HCT116 (cell line): Measurements from ENCODE around the gene EIF6. TPM values are rescaled to one million over a fixed set of nuclear protein-coding genes. Genes with fewer than 3 reads are reported as not detected.

Experiments used
- ATAC-seq: fragments of 200-7000 bp; cut with Tn5 transposase; 2 replicates; pipeline ENCODE4 v1.9.1; 2020; ENCODE audit warnings: mild to moderate bottlenecking, moderate library complexity
- BruUV-seq: library from RNA; stranded (reverse); fragments of 400-500 nt; replicated peaks from 2 replicates; lab custom pipeline; 2021; lab: Mats Ljungman, UMichigan
- CTCF ChIA-PET: fragments of 300-600 bp; sonication (Branson Sonifier 250); formaldehyde crosslinking; loops from one replicate; lab custom pipeline; 2021; ENCODE audit warnings: antibody characterized with exemption; lab: Charles Lee
- POLR2A ChIA-PET: fragments of 300-600, 350-600 bp; sonication (Branson Sonifier 250); formaldehyde crosslinking; loops from one replicate; lab custom pipeline; 2021; ENCODE audit warnings: antibody characterized with exemption; lab: Charles Lee
- RAD21 ChIA-PET, 2 experiments: fragments of 300-600 bp; sonication (Branson Sonifier 250); formaldehyde crosslinking; loops; one replicate each; lab custom pipeline; 2023; ENCODE audit warnings: low total read pairs in 2 of 2; ENCODE audit not compliant: uncharacterized antibody in 2 of 2, unreplicated experiment in 2 of 2, low non-redundant PET in 1 of 2; lab: Charles Lee
- DNase-seq: peaks from one replicate; pipeline ENCODE4 v3.0.0-alpha.2; 2010; ENCODE audit warnings: low read depth, low spot score
- H2AFZ ChIP-seq: fragments of 200-600 bp; shearing (Covaris generic), sonication (generic); 2 replicates; pipeline ENCODE4 v1.6.1; 2017; ENCODE audit warnings: low read depth, mixed run types, mixed read lengths, antibody characterized with exemption, low read length; ENCODE audit not compliant: poor library complexity, severe bottlenecking
- H3K27ac ChIP-seq: 2 replicates; pipeline ENCODE4 v1.5.1; 2012; ENCODE audit warnings: low read depth, low read length
- H3K27me3 ChIP-seq: fragments of 200-600 bp; sonication (generic); 2 replicates; pipeline ENCODE4 v1.6.1; 2016; ENCODE audit warnings: mixed run types, low read length, mixed read lengths; ENCODE audit not compliant: insufficient read depth
- H3K36me3 ChIP-seq, 2 experiments: fragments of 200-500 bp in 1 of 2; fragments of 200-600 bp in 1 of 2; sonication (Bioruptor generic) in 1 of 2; sonication (generic) in 1 of 2; 2 replicates each; pipeline versions ENCODE4 v1.5.1 to v1.6.1; 2014 to 2016; ENCODE audit warnings: low read length in 2 of 2, inconsistent platforms in 1 of 2, mixed read lengths in 1 of 2, mixed run types in 1 of 2; ENCODE audit not compliant: insufficient read depth in 2 of 2, control insufficient read depth in 1 of 2
- H3K4me1 ChIP-seq, 2 experiments: fragments of 200-600 bp in 1 of 2; sonication (generic) in 1 of 2; 2 replicates each; pipeline versions ENCODE4 v1.5.1 to v1.6.1; 2012 to 2017; ENCODE audit warnings: low read length in 2 of 2, inconsistent platforms in 1 of 2, mild to moderate bottlenecking in 1 of 2, mixed read lengths in 1 of 2, mixed run types in 1 of 2, moderate library complexity in 1 of 2; ENCODE audit not compliant: insufficient read depth in 2 of 2, control insufficient read depth in 1 of 2
- H3K4me2 ChIP-seq: fragments of 200-600 bp; sonication (generic); 2 replicates; pipeline ENCODE4 v1.6.1; 2017; ENCODE audit warnings: mixed run types, low read length, mixed read lengths
- H3K4me3 ChIP-seq, 2 experiments: fragments of 200-600 bp in 1 of 2; sonication (generic) in 1 of 2; replicated peaks in 1 of 2; 2 replicates each; pipeline ENCODE4 v1.5.1; 2011 to 2016; ENCODE audit warnings: low read length in 2 of 2, control low read depth in 1 of 2, low read depth in 1 of 2, mild to moderate bottlenecking in 1 of 2, mixed read lengths in 1 of 2, mixed run types in 1 of 2
- H3K79me2 ChIP-seq: fragments of 200-600 bp; sonication (generic); 2 replicates; pipeline ENCODE4 v1.6.1; 2017; ENCODE audit warnings: mild to moderate bottlenecking, mixed run types, low read length, moderate library complexity, mixed read lengths; ENCODE audit not compliant: insufficient read depth
- H3K9ac ChIP-seq: fragments of 200-600 bp; sonication (generic); 2 replicates; pipeline ENCODE4 v1.6.1; 2016; ENCODE audit warnings: low read length, mixed read lengths
- H3K9me2 ChIP-seq: fragments of 200-600 bp; sonication (generic), shearing (Covaris generic); 2 replicates; pipeline ENCODE4 v1.6.1; 2017; ENCODE audit warnings: mixed run types, mild to moderate bottlenecking, moderate library complexity; ENCODE audit not compliant: insufficient read depth
- H3K9me3 ChIP-seq, 2 experiments: fragments of 200-500 bp in 1 of 2; fragments of 200-600 bp in 1 of 2; sonication (Bioruptor generic) in 1 of 2; sonication (generic) in 1 of 2; 2 replicates each; pipeline ENCODE4 v1.6.1; 2014 to 2017; ENCODE audit warnings: low read length in 2 of 2, mixed read lengths in 2 of 2, inconsistent platforms in 1 of 2, low read depth in 1 of 2, mild to moderate bottlenecking in 1 of 2, mixed run types in 1 of 2, moderate library complexity in 1 of 2; ENCODE audit not compliant: control insufficient read depth in 1 of 2, insufficient read depth in 1 of 2
- H4K20me1 ChIP-seq: fragments of 200-600 bp; sonication (generic), shearing (Covaris generic); 2 replicates; pipeline ENCODE4 v1.6.1; 2017; ENCODE audit warnings: mixed run types, mild to moderate bottlenecking, moderate library complexity; ENCODE audit not compliant: insufficient read depth
- CEBPB ChIP-seq: IDR thresholded peaks from 2 replicates; pipeline ENCODE4 v1.6.1; 2012; ENCODE audit warnings: low read depth
- EGR1 ChIP-seq: IDR thresholded peaks from 2 replicates; pipeline ENCODE4 v1.6.1; 2012; ENCODE audit warnings: low read depth
- ELF1 ChIP-seq: IDR thresholded peaks from 2 replicates; pipeline ENCODE4 v1.6.1; 2012; ENCODE audit warnings: low read depth, borderline replicate concordance
- EZH2 ChIP-seq: fragments of 200-600 bp; sonication (generic); IDR thresholded peaks from 2 replicates; pipeline ENCODE4 v1.6.1; 2017; ENCODE audit warnings: antibody characterized with exemption, mixed run types
- EZH2phosphoT487 ChIP-seq: fragments of 200-600 bp; IDR thresholded peaks from 2 replicates; pipeline ENCODE4 v1.6.1; 2018; ENCODE audit warnings: antibody characterized with exemption, borderline replicate concordance
- JUND ChIP-seq: IDR thresholded peaks from 2 replicates; pipeline ENCODE4 v1.6.1; 2012
- MAX ChIP-seq: IDR thresholded peaks from 2 replicates; pipeline ENCODE4 v1.6.1; 2012
- POLR2A ChIP-seq: IDR thresholded peaks from 2 replicates; pipeline ENCODE4 v1.7.0; 2011; ENCODE audit warnings: borderline replicate concordance; ENCODE audit not compliant: insufficient read depth, insufficient read length; ENCODE audit errors: extremely low read depth
- POLR2AphosphoS5 ChIP-seq: IDR thresholded peaks from 2 replicates; pipeline ENCODE4 v1.6.1; 2011; ENCODE audit warnings: mild to moderate bottlenecking, low read depth, low read length, moderate library complexity
- RAD21 ChIP-seq: IDR thresholded peaks from 2 replicates; pipeline ENCODE4 v1.6.1; 2012; ENCODE audit warnings: low read depth, mild to moderate bottlenecking
- SIN3A ChIP-seq: IDR thresholded peaks from 2 replicates; pipeline ENCODE4 v1.6.1; 2012; ENCODE audit warnings: low read depth
- SP1 ChIP-seq: IDR thresholded peaks from 2 replicates; pipeline ENCODE4 v1.6.1; 2012; ENCODE audit warnings: low read depth
- YY1 ChIP-seq: IDR thresholded peaks from 2 replicates; pipeline ENCODE4 v1.6.1; 2011; ENCODE audit warnings: low read length, low read depth, moderate library complexity, mild to moderate bottlenecking; ENCODE audit not compliant: insufficient replicate concordance; ENCODE audit errors: extremely low read depth
- ZNF274 ChIP-seq: fragments of 200-500 bp; sonication (Bioruptor generic); IDR thresholded peaks from 2 replicates; pipeline ENCODE4 v1.6.1; 2014; ENCODE audit warnings: mild to moderate bottlenecking, low read depth, low read length, inconsistent platforms
- intact Hi-C: fragments of 100-400 bp; cut with micrococcal nuclease; formaldehyde crosslinking; loops from 2 replicates; pipeline ENCODE4 v1.10.0; 2022
- total RNA-seq: library from RNA; stranded (reverse); gene quantifications from one replicate; pipeline ENCODE4 v1.2.1, GENCODE V29; 2021; ENCODE audit not compliant: unreplicated experiment
- TF ChIP-seq, protein P1 (sequence below): IDR thresholded peaks from 2 replicates; pipeline ENCODE4 v1.6.1; 2012; ENCODE audit warnings: low read depth
- TF ChIP-seq, protein P2 (sequence below): IDR thresholded peaks from 2 replicates; pipeline ENCODE4 v1.6.1; 2012
- TF ChIP-seq, protein P3 (sequence below), 3 experiments: fragments of 200-600 bp in 1 of 3; sonication (generic) in 1 of 3; IDR thresholded peaks in 2 of 3; conservative IDR thresholded peaks in 1 of 3; 2 replicates each; pipeline ENCODE4 v1.5.1; 2012 to 2017; ENCODE audit warnings: low read depth in 2 of 3, low read length in 2 of 3, antibody characterized with exemption in 1 of 3, borderline replicate concordance in 1 of 3, control low read depth in 1 of 3, mild to moderate bottlenecking in 1 of 3, mixed read lengths in 1 of 3, mixed run types in 1 of 3, moderate library complexity in 1 of 3; ENCODE audit not compliant: insufficient read depth in 1 of 3

EIF6 gene
- total RNA-seq, 1 experiment from 2014 or later, result 209 TPM

GRCh38 chr20:35290887-35291417 is 6.4 kb upstream of the EIF6 start:
- CTCF ChIA-PET, result interaction anchor here (5.2 kb wide), 1 partner anchor 14 kb away, joined by 27 read pairs; no protein-coding TSS in a partner anchor
- BruUV-seq, result no TSS peak

More at GRCh38 chr20:35290887-35291417, 6.4 kb upstream of the EIF6 start:
- ChIA-PET RAD21 (no interaction called here), POLR2A (no interaction called here)
- Histone ChIP-seq H3K9me3 (no peaks in the 10 kb centered on the region), H3K4me1 (peaks cover 0 to 2% of the 10 kb centered on the region in 2 experiments; a peak in 1 of 4 replicates), H3K79me2 (no peaks in the 10 kb centered on the region), H3K4me3 (no peak overlapping the region), H3K27me3 (no peaks in the 10 kb centered on the region), H4K20me1 (no peaks in the 10 kb centered on the region), H3K36me3 (no peaks in the 10 kb centered on the region), H3K4me2 (no peak overlapping the region), H3K9me2 (no peaks in the 10 kb centered on the region), H3K9ac (no peak overlapping the region), H3K27ac (no peak overlapping the region), H2AFZ (no peak overlapping the region)
- intact Hi-C loops, result no loop called here
- TF ChIP-seq, protein P1, sequence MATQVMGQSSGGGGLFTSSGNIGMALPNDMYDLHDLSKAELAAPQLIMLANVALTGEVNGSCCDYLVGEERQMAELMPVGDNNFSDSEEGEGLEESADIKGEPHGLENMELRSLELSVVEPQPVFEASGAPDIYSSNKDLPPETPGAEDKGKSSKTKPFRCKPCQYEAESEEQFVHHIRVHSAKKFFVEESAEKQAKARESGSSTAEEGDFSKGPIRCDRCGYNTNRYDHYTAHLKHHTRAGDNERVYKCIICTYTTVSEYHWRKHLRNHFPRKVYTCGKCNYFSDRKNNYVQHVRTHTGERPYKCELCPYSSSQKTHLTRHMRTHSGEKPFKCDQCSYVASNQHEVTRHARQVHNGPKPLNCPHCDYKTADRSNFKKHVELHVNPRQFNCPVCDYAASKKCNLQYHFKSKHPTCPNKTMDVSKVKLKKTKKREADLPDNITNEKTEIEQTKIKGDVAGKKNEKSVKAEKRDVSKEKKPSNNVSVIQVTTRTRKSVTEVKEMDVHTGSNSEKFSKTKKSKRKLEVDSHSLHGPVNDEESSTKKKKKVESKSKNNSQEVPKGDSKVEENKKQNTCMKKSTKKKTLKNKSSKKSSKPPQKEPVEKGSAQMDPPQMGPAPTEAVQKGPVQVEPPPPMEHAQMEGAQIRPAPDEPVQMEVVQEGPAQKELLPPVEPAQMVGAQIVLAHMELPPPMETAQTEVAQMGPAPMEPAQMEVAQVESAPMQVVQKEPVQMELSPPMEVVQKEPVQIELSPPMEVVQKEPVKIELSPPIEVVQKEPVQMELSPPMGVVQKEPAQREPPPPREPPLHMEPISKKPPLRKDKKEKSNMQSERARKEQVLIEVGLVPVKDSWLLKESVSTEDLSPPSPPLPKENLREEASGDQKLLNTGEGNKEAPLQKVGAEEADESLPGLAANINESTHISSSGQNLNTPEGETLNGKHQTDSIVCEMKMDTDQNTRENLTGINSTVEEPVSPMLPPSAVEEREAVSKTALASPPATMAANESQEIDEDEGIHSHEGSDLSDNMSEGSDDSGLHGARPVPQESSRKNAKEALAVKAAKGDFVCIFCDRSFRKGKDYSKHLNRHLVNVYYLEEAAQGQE, result no peak
- TF ChIP-seq POLR2A (no peak), SP1 (no peak), CEBPB (no peak), MAX (no peak), JUND (no peak), ELF1 (no peak), YY1 (no peak), EZH2 (no peak), EGR1 (no peak), SIN3A (no peak), ZNF274 (no peak), EZH2phosphoT487 (no peak), RAD21 (no peak), POLR2AphosphoS5 (no peak)
- TF ChIP-seq, protein P2, sequence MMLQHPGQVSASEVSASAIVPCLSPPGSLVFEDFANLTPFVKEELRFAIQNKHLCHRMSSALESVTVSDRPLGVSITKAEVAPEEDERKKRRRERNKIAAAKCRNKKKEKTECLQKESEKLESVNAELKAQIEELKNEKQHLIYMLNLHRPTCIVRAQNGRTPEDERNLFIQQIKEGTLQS, result no peak
- TF ChIP-seq, protein P3, sequence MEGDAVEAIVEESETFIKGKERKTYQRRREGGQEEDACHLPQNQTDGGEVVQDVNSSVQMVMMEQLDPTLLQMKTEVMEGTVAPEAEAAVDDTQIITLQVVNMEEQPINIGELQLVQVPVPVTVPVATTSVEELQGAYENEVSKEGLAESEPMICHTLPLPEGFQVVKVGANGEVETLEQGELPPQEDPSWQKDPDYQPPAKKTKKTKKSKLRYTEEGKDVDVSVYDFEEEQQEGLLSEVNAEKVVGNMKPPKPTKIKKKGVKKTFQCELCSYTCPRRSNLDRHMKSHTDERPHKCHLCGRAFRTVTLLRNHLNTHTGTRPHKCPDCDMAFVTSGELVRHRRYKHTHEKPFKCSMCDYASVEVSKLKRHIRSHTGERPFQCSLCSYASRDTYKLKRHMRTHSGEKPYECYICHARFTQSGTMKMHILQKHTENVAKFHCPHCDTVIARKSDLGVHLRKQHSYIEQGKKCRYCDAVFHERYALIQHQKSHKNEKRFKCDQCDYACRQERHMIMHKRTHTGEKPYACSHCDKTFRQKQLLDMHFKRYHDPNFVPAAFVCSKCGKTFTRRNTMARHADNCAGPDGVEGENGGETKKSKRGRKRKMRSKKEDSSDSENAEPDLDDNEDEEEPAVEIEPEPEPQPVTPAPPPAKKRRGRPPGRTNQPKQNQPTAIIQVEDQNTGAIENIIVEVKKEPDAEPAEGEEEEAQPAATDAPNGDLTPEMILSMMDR (IDR thresholded peaks at IDR 0.05 in 2 of 3, conservative IDR thresholded peaks at IDR 0.05 in 1 of 3; ENCODE audit: borderline replicate concordance in 1 of 3, insufficient read depth in 1 of 3, low read depth in 2 of 3, low read length in 2 of 3), result no peak
- no peak for DNase-seq
- no peak for ATAC-seq
